ENCODE data around the gene GRHL1. TPM values are rescaled to one million over a fixed set of nuclear protein-coding genes. Genes with fewer than 3 reads are reported as not detected.

The GRHL1 gene
- total and polyA plus RNA-seq, 2 of the 8 experiments (the other 6 are each of a cell fraction or from before 2014, with no cell fraction given), result 1.3 to 3.6 TPM

GRCh38 chr2:9910699-9911098 lies 40.8 kb upstream of the GRHL1 start:
- Histone ChIP-seq H3K23ac (ENCODE audit: insufficient read length) (no peak overlapping the region), H3K56ac (replicated peaks; ENCODE audit: insufficient read length, low read depth, low read length) (no peak overlapping the region), H3K23me2 (ENCODE audit: low read depth, low read length) (no peaks in the 10 kb centered on the region), H3K27me3 (replicated peaks in 1 of 4; ENCODE audit: control insufficient read depth in 3 of 4, extremely low read depth in 1 of 4, insufficient read depth in 3 of 4, low read length in 3 of 4) (no peaks in the 10 kb centered on the region), H2BK20ac (ENCODE audit: low read length) (no peak overlapping the region), H3K4me3 (ENCODE audit: extremely low read depth in 1 of 4, insufficient read depth in 2 of 4, low read depth in 3 of 4, low read length in 4 of 4) (no peak overlapping the region), H3K36me3 (ENCODE audit: control insufficient read depth in 2 of 4, insufficient read depth in 4 of 4, low read length in 3 of 4) (peaks cover 0 to 8% (median 4%) of the 10 kb centered on the region in 4 experiments; a peak in 4 of 8 replicates), H2BK12ac (ENCODE audit: low read depth, low read length) (no peak overlapping the region), H3K79me2 (ENCODE audit: control insufficient read depth in 1 of 2, insufficient read depth in 2 of 2, low read length in 2 of 2) (no peaks in the 10 kb centered on the region), H2AFZ (ENCODE audit: low read length) (no peak overlapping the region), H3K4ac (replicated peaks; ENCODE audit: insufficient read length, low read depth, low read length) (no peak overlapping the region), H4K91ac (replicated peaks; ENCODE audit: insufficient read length, low read length) (no peak overlapping the region), H3K4me2 (ENCODE audit: insufficient read depth in 1 of 2, low read depth in 2 of 2, low read length in 2 of 2) (no peak overlapping the region), H2BK120ac (replicated peaks; ENCODE audit: low read depth, low read length) (no peak overlapping the region), H4K20me1 (replicated peaks in 1 of 2; ENCODE audit: control insufficient read depth in 1 of 2, insufficient read depth in 2 of 2, low read length in 2 of 2) (no peaks in the 10 kb centered on the region), H3K9ac (replicated peaks in 1 of 4; ENCODE audit: extremely low read depth in 1 of 4, low read depth in 3 of 4, low read length in 3 of 4) (no peak overlapping the region), H3K9me3 (ENCODE audit: insufficient read depth in 2 of 2, low read depth in 1 of 2, low read length in 1 of 2) (no peaks in the 10 kb centered on the region), H3K27ac (ENCODE audit: low read depth, low read length) (no peak overlapping the region), H2BK5ac (ENCODE audit: low read depth, low read length) (no peak overlapping the region), H3K79me1 (ENCODE audit: low read depth, low read length) (no peaks in the 10 kb centered on the region), H4K8ac (ENCODE audit: extremely low read depth, insufficient read depth, low read length) (no peak overlapping the region), H2AK5ac (ENCODE audit: low read depth, low read length) (no peak overlapping the region), H2BK15ac (ENCODE audit: low read length) (no peak overlapping the region), H3K18ac (ENCODE audit: extremely low read depth, low read length) (no peak overlapping the region), H4K5ac (ENCODE audit: insufficient read length, low read depth, low read length) (no peak overlapping the region), H3K4me1 (replicated peaks in 1 of 4; ENCODE audit: control insufficient read depth in 3 of 4, insufficient read depth in 4 of 4, low read length in 3 of 4) (no peaks in the 10 kb centered on the region; a peak in 1 of 7 replicates), H3K14ac (ENCODE audit: insufficient read length) (no peak overlapping the region)
- ChIA-PET POLR2A (ENCODE audit: partially characterized antibody) (no interaction called here), CTCF (ENCODE audit: partially characterized antibody) (interaction anchor here (0.9 to 1.6 kb wide), 3 partner anchors 9 to 97 kb away, joined by 4 to 5 read pairs (median 4); no protein-coding TSS in a partner anchor)
- FAIRE-seq, result no peak
- 61% methylated on average over 4 of the region's 4 CpGs; no CpG with 5 or more reads in 1 of the 2 experiments for WGBS, 2 experiments (ENCODE audit: extremely low coverage in 1 of 2, insufficient coverage in 1 of 2, insufficient read length in 1 of 2, insufficient replicate concordance in 2 of 2, low coverage in 1 of 2, low lambda C conversion rate in 2 of 2, missing lambda C conversion rate in 1 of 2)
- DNase-seq (ENCODE audit: low read depth in 1 of 2, low spot score in 2 of 2), result no peak
- TF ChIP-seq POLR2A (IDR thresholded peaks at IDR 0.05; ENCODE audit: control extremely low read depth in 1 of 2, low read depth in 2 of 2, low read length in 2 of 2), result no peak

All from H1 (cell line).